Common myeloid progenitor, CD34-positive (primary cell): ENCODE results near the gene KCTD20.
A peak's percentile ranks its signal among the peaks of the same experiment; 100 is the strongest.

Source experiments
- CTCF ChIA-PET: fragments of 350-600 bp; sonication (Branson Sonifier 250); formaldehyde crosslinking; loops from one replicate; lab custom pipeline; 2021; ENCODE audit warnings: antibody characterized with exemption; lab: Charles Lee
- POLR2A ChIA-PET: fragments of 350-600 bp; sonication (Branson Sonifier 250); formaldehyde crosslinking; loops from one replicate; lab custom pipeline; 2021; ENCODE audit warnings: antibody characterized with exemption; lab: Charles Lee
- DNase-seq, 3 donors: peaks; one replicate each; pipeline versions ENCODE4 v3.0.0 to v3.0.0-alpha.2; 2013
- H3K27ac ChIP-seq, 2 experiments: 1 replicate in 1 of 2; 2 replicates in 1 of 2; pipeline ENCODE4 v1.7.0; 2013; ENCODE audit warnings: inconsistent platforms in 2 of 2, low read length in 2 of 2, mild to moderate bottlenecking in 2 of 2, low read depth in 1 of 2, moderate library complexity in 1 of 2; ENCODE audit not compliant: severe bottlenecking in 2 of 2, insufficient read depth in 1 of 2, poor library complexity in 1 of 2
- H3K27me3 ChIP-seq, 5 experiments: replicated peaks in 2 of 5; 1 replicate in 3 of 5; 2 replicates in 2 of 5; pipeline versions ENCODE4 v1.6.1 to v1.7.0; 2013; ENCODE audit warnings: low read length in 4 of 5, mild to moderate bottlenecking in 2 of 5, moderate library complexity in 2 of 5, inconsistent platforms in 1 of 5; ENCODE audit not compliant: insufficient read depth in 5 of 5, control insufficient read depth in 4 of 5
- H3K36me3 ChIP-seq, 4 experiments: 1 replicate in 2 of 4; 2 replicates in 2 of 4; pipeline versions ENCODE4 v1.6.1 to v1.7.0; 2013; ENCODE audit warnings: low read length in 3 of 4, control low read depth in 1 of 4, mild to moderate bottlenecking in 1 of 4; ENCODE audit not compliant: control insufficient read depth in 4 of 4, insufficient read depth in 4 of 4
- H3K4me1 ChIP-seq, 4 experiments: 1 replicate in 3 of 4; 2 replicates in 1 of 4; pipeline versions ENCODE4 v1.6.1 to v1.7.1; 2013; ENCODE audit warnings: low read length in 3 of 4, mild to moderate bottlenecking in 3 of 4, control low read depth in 1 of 4, inconsistent platforms in 1 of 4, moderate library complexity in 1 of 4; ENCODE audit not compliant: control insufficient read depth in 4 of 4, insufficient read depth in 4 of 4; ENCODE audit errors: control extremely low read depth in 1 of 4
- H3K4me3 ChIP-seq, 7 experiments: 1 replicate in 4 of 7; 2 replicates in 3 of 7; pipeline versions ENCODE4 v1.5.1 to v1.7.0; 2013; ENCODE audit warnings: mild to moderate bottlenecking in 7 of 7, low read length in 6 of 7, moderate library complexity in 6 of 7, inconsistent platforms in 2 of 7, low read depth in 2 of 7, control low read depth in 1 of 7; ENCODE audit not compliant: insufficient read depth in 4 of 7, control insufficient read depth in 1 of 7; ENCODE audit errors: extremely low read depth in 1 of 7
- H3K9me3 ChIP-seq, 5 experiments: 1 replicate in 4 of 5; 2 replicates in 1 of 5; pipeline versions ENCODE4 v1.6.1 to v1.7.1; 2013; ENCODE audit warnings: low read length in 4 of 5, mild to moderate bottlenecking in 2 of 5, inconsistent platforms in 1 of 5, low read depth in 1 of 5, moderate library complexity in 1 of 5; ENCODE audit not compliant: control insufficient read depth in 4 of 5, insufficient read depth in 2 of 5; ENCODE audit errors: control extremely low read depth in 1 of 5
- WGBS: methylation state at CpG from one replicate; pipeline ENCODE4 v1.1.5; 2013; ENCODE audit not compliant: insufficient coverage; 5-methylcytosine and 5-hydroxymethylcytosine counted together

Gene KCTD20

DNA sequence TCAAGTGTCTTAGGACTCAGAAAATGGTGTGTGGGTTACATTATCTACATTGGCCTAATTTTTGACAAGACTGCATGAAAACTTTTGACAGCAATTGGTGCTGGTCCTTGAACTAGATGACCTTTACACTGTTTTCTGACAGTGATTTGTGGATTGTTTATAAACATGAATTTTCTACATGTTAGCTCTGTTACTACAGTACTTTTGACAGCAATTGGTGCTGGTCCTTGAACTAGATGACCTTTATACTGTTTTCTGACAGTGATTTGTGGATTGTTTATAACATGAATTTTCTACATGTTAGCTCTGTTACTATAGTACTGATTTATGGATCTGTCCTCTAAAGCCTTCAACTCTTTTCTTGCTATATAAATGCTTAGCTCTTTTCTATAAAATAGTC lies 16.7 kb downstream of the KCTD20 start:
- Histone ChIP-seq H3K9me3 (no peaks in the 10 kb centered on the region), H3K27me3 (no peaks in the 10 kb centered on the region), H3K4me3 (no peak overlapping the region), H3K4me1 (peaks cover 0 to 2% (median under 1%) of the 10 kb centered on the region in 4 experiments), H3K27ac (no peak overlapping the region), H3K36me3 (peaks cover 0 to 9% (median 6%) of the 10 kb centered on the region in 4 experiments)
- no peak for DNase-seq
- POLR2A ChIA-PET, result interaction anchor here (1.3 kb wide), 1 partner anchor 19 kb away, joined by 3 read pairs; no protein-coding TSS in a partner anchor
- CTCF ChIA-PET, result interaction anchor here (1.1 to 1.3 kb wide), 2 partner anchors 9 to 30 kb away, joined by 3 to 6 read pairs; no protein-coding TSS in a partner anchor

DNA sequence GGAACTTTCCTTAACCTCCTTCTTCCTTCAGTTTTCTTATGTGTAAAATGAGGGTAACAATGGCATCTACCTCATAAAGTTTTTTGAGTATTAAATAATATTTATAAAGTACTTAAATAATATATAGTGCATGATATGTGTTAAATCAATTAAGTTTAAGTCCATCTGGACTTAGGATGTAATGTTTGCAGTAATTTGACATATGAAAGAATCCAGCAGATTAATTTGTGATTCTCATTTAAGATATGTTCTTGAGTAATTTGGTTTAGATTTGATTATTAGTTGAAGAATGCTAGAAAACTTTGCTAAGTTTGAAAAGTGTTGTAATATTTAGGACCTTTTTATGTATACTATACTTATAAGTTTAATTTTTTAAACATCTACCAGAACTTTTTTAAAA lies 18.1 kb downstream of the KCTD20 start:
- Histone ChIP-seq H3K4me3 (no peak overlapping the region), H3K27ac (no peak overlapping the region), H3K4me1 (peaks cover 0 to 2% (median under 1%) of the 10 kb centered on the region in 4 experiments), H3K36me3 (peaks cover 0 to 6% (median 4%) of the 10 kb centered on the region in 4 experiments), H3K9me3 (no peaks in the 10 kb centered on the region), H3K27me3 (no peaks in the 10 kb centered on the region)
- ChIA-PET CTCF (interaction anchor here (0.8 to 1.4 kb wide), 2 partner anchors 12 to 13 kb away, joined by 3 read pairs; no protein-coding TSS in a partner anchor), POLR2A (interaction anchor here (0.6 kb wide), 1 partner anchor 1107 kb away, joined by 3 read pairs; no protein-coding TSS in a partner anchor)
- no peak for DNase-seq

DNA sequence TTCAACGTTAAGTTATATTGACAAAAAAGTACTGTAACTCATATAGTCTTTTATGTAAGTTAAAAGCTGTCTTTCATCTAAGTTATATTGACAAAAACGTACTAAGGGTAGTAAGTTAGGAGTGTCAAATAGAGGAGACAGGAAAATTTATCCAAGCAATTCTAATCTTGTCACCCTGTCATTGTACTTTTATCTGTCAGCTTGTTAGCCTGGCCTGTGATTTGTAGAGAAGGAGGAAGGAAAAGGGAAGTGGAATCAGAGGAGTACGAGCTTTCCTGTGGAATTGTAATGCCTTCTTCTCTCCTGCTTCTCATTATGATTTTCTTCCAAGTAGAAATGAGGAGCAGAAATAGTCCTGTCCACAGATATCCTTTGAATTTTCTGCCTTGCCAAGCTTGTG lies 18.8 kb downstream of the KCTD20 start:
- ChIA-PET CTCF (interaction anchor here (0.8 to 2.5 kb wide), 4 partner anchors 13 to 18 kb away, joined by 3 to 12 read pairs (median 4); no protein-coding TSS in a partner anchor), POLR2A (interaction anchor here (0.6 kb wide), 2 partner anchors 114 to 1108 kb away, joined by 3 to 7 read pairs; no protein-coding TSS in a partner anchor)
- H3K4me1 ChIP-seq, result peaks cover 0 to 2% (median under 1%) of the 10 kb centered on the region in 4 experiments
- no peak for DNase-seq
- no peak overlapping the region for H3K4me3 ChIP-seq
- no peaks in the 10 kb centered on the region for H3K9me3 ChIP-seq
- no peak overlapping the region for H3K27ac ChIP-seq
- WGBS, result no CpG with 5 or more reads among the region's 3 CpGs
- peaks cover 0 to 7% (median 4%) of the 10 kb centered on the region in 4 experiments for H3K36me3 ChIP-seq
- H3K27me3 ChIP-seq, result no peaks in the 10 kb centered on the region

DNA sequence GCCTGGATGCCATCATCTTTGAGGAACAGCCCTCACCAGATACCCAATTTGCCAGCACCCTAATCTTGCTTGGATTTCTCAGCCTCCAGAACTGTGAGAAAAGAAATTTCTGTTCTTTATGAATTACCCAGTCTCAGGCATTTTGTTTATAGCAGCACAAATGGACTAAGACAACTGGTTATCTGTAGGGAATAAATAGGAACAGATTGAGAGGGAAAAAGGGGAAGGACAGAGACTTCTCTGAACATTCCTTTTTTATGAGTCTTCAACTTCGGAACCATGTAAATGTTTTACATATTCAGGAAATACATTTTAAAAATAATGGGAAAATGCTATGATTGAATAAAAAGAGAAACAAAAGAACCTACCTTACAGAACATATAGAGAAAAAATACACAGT lies 20.9 kb downstream of the KCTD20 start:
- H3K36me3 ChIP-seq, result peaks cover 0 to 6% (median 4%) of the 10 kb centered on the region in 4 experiments
- WGBS, result no CpG with 5 or more reads among the region's 1 CpG
- H3K4me1 ChIP-seq, result peaks cover 0 to 2% (median under 1%) of the 10 kb centered on the region in 4 experiments
- H3K27me3 ChIP-seq, result no peaks in the 10 kb centered on the region
- no peak for DNase-seq
- POLR2A ChIA-PET, result no interaction called here
- no peak overlapping the region for H3K27ac ChIP-seq
- CTCF ChIA-PET, result interaction anchor here (1.7 to 2.5 kb wide), 2 partner anchors 14 to 29 kb away, joined by 6 to 12 read pairs; no protein-coding TSS in a partner anchor
- no peaks in the 10 kb centered on the region for H3K9me3 ChIP-seq
- no peak overlapping the region for H3K4me3 ChIP-seq

- CTCF ChIA-PET, result no interaction called here
- POLR2A ChIA-PET, result no interaction called here
- Histone ChIP-seq H3K36me3 (peaks cover 0 to 6% (median 4%) of the 10 kb centered on the region in 4 experiments), H3K27ac (no peak overlapping the region), H3K27me3 (no peaks in the 10 kb centered on the region), H3K9me3 (no peaks in the 10 kb centered on the region), H3K4me3 (no peak overlapping the region), H3K4me1 (peaks cover 0 to 4% (median under 1%) of the 10 kb centered on the region in 4 experiments)
- DNase-seq, result no peak
- no CpG with 5 or more reads among the region's 1 CpG for WGBS
Observed at GRCh38 chr6:36464233-36464632, 21.4 kb downstream of the KCTD20 start.

- peaks cover 0 to 3% (median 0%) of the 10 kb centered on the region in 4 experiments for H3K4me1 ChIP-seq
- H3K27me3 ChIP-seq, result no peaks in the 10 kb centered on the region
- no peak for DNase-seq
- H3K9me3 ChIP-seq, result no peaks in the 10 kb centered on the region
- peaks cover 2 to 18% (median 17%) of the 10 kb centered on the region in 4 experiments for H3K36me3 ChIP-seq
- no peak overlapping the region for H3K4me3 ChIP-seq
- CTCF ChIA-PET, result interaction anchor here (3.0 kb wide), 1 partner anchor 11 kb away, joined by 15 read pairs; no protein-coding TSS in a partner anchor
- H3K27ac ChIP-seq, result no peak overlapping the region
- POLR2A ChIA-PET, result no interaction called here
- WGBS, result 100% methylated on average over 1 of the region's 3 CpGs
Observed at GRCh38 chr6:36467625-36468024, 24.8 kb downstream of the KCTD20 start.

DNA sequence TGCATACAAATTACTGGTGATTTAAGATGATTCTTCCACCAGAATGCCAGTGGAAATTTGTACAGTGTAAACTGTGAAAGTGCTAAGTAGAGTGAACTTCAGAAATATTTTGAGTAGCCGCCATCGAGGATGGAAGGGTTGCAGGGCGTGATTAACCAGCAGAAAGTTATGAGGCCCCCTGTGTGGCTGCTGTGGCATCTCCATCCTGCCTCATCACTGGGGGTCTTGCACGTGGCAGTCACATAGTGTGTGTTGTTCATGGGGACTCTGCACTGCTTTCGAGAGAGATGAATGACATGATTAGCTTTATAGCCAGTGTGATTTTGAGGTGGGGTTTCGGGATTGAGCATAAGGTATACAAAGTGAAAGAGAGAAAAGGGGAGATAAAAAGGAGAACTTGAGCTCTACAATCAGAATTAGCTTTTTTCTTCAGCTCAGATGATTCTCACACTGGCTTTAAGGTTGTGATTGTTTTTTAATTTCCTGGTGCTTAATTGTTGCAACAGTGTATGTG lies 26.4 kb downstream of the KCTD20 start:
- 72% methylated on average over 6 of the region's 6 CpGs for WGBS
- CTCF ChIA-PET, result interaction anchor here (0.8 to 3.0 kb wide), 4 partner anchors 9 to 37 kb away, joined by 3 to 15 read pairs (median 3); no protein-coding TSS in a partner anchor
- POLR2A ChIA-PET, result interaction anchor here (0.5 to 0.7 kb wide), 3 partner anchors 14 to 426 kb away, joined by 3 to 4 read pairs (median 4); no protein-coding TSS in a partner anchor

More for the DNA sequence above, 26.4 kb downstream of the KCTD20 start:
- peak in 2 of 3 donors; percentile 6 to 17 for DNase-seq
- H3K27ac ChIP-seq, result no peak overlapping the region
- H3K27me3 ChIP-seq, result no peaks in the 10 kb centered on the region
- no peak overlapping the region for H3K4me3 ChIP-seq
- peaks cover 0 to 18% (median 17%) of the 10 kb centered on the region in 4 experiments for H3K36me3 ChIP-seq
- H3K4me1 ChIP-seq, result peaks cover 0 to 5% (median 0%) of the 10 kb centered on the region in 4 experiments
- H3K9me3 ChIP-seq, result no peaks in the 10 kb centered on the region
